Kidney tubule cell (primary cell): ENCODE data around the gene RSPH6A.
A peak's percentile ranks its signal among the peaks of the same experiment; 100 is the strongest.

ENCODE experiments used
- DNase-seq: peaks from one replicate; pipeline ENCODE4 v3.0.0-alpha.2; 2018; ENCODE audit warnings: low spot score

Gene RSPH6A

DNA sequence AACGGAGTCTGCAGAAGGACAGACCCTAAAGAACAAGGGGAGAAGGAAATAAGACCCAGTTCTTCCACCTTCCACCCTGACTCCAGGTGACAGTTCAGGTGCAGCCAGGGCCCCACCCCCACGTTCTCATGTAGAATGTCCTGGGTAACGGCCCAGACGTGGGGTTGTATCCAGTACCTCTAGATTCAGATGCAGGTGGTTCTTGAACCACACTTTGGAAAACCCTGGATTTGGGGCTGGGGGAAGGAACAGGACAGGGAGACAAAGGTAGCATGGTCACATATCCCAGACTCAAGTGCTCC is 35.0 kb downstream of the RSPH6A start:
- no peak for DNase-seq

DNA sequence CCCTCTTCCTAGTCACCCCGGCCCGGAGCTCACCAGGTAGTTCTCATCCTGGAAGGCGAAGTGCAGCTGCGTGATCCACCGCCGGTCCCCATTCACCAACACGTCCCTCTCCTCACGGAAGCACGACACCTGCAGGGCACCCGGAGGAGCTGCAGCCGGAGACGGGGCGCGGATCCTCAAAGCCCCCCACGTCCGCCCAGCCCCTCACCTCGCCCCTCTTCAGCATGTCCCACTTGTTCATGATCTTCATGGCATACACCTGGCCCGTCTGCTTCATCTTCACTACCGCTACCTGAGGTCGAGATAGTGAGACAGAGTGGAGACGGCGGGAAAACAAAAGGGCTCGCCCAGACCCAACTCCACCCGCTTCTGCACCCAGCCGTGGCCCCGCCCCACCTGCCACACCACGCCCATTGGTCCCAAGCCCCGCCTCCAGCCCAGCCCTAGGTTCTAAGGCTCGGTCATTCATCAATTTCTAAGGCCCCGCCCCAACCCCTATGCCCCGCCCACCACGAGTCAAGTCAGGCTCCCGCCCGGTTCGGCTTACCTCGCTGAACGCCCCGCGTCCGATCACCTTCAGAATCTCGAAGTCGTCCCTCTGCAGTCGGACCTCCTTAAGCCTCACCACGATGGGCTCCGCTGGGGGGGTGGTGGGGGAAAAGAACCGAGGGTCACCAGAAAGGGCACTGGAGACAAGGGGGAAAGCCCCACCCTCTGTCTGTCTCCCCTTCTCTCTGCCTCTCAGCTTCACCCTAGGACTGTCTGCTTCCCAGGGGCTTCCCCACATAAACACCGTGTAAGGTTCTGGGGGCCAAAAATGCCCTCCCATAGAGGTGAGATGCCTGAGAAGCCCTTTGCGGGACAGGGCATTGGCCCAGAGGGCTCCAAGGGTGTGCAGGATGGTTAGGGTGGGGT is 35.6 kb downstream of the RSPH6A start:
- DNase-seq: peak; percentile 78

DNA sequence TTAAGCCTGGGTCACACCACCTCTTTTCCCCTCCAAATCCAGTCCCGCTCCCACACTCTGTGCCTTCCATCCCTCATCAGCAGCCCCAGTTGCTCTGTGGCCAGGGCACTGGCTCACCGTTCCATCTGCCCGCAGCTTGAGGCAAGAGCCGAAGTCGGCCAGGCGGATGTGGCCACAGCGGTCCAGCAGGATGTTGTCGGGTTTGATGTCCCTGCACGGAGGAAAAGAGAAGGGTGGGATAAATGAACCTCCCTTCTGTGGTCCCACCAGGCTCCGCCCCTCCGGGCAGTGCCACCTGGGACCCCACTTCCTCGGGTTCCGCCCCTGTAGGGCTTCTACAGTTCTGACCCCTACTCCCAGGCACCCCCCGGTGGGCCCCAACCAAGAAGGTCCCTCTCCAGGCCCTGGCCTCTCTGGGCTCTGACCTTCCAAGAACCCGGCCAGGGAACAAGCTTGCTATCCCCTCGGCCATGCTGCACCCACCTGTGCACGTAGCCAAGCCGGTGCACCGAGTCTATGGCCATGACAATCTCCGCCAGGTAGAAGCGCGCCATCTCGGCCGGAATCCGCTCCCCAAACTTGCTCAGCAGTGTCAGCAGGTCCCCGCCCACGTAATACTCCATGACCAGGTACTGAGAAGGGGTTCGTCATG is 37.0 kb downstream of the RSPH6A start:
- no peak for DNase-seq

DNA sequence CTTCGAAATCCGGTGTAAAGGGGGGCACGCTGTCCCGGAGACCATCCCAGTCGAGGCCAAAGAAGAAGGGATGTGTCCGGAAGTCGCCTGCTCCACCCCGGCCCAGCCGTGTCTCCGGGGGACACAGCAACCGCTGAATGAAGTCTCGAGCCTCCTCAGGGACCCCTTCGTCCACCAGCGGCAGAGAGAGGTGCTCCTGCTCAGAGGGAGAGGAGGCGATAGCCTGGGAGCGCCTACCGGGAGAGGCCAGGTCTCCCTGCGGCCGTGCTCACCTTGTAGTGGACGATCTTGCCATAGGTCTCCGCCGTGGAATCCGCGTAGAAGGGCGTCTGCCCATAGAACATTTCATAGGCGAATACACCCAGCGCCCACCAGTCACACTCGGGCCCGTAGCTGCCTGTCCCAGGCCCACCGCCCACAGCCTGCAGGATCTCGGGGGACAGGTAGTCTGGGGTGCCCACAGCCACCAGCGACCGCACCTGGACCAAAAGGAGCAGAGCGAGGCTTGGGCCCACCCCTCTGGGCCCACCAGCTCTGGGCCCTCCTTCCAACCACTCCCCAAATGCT is 37.6 kb downstream of the RSPH6A start:
- DNase-seq: no peak

DNA sequence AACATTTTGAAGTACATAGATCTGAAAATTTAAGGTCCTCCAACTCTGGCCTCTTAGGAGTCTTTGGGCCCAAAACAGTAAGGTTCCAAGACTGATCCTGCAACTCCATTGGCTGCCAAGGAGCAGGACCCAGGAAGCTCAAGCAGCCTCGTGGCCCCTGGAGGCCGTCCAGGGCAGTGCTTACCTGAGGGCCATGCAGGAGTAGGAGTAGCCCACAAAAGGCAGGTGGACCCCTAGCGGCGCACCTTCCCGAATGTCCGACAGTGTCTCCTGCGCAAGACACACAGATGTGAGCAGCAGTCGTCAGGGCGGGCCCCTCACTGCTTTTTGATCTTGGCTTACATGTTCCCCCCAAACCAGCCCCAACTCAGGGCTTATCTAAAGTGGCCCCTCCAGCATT is 40.3 kb downstream of the RSPH6A start:
- peak; percentile 45 for DNase-seq

DNA sequence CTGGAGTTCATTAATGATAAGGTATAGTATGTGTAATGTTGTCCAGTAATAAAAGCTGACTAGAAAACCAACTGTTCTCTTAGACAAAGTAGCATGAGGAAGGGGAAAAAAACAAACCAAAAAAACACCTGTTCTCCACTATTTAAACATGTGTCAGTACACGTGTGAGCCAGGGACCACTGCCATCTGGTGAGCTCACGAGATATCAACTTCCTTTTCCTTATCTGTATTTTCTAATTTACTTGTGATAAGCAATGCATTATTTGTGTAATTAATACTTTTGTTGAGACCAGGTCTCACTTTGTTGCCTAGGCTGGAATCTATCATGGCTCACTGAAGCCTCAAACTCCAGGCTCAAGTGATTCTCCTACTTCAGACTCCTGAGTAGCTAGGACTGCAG is 41.7 kb downstream of the RSPH6A start:
- no peak for DNase-seq

DNA sequence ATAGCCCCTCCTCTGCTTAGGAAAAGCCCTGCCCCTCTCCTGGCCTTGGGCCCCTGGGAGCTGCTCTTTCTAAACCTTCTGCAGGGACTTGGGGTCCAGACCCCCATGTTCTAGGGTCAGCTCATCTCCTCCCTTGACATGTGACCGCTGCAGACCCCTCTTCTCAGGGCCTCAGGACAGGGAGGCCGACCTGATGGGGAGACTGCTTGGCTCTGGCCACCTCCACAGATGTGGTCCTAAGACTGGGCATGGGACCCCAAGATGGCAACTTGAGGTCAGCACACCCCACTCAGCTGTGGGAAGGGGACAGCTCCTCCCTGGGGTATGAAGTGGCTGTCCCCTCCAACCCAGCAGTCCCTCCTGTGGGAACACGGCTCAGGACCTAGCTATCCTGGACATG is 42.2 kb downstream of the RSPH6A start:
- DNase-seq: no peak

DNA sequence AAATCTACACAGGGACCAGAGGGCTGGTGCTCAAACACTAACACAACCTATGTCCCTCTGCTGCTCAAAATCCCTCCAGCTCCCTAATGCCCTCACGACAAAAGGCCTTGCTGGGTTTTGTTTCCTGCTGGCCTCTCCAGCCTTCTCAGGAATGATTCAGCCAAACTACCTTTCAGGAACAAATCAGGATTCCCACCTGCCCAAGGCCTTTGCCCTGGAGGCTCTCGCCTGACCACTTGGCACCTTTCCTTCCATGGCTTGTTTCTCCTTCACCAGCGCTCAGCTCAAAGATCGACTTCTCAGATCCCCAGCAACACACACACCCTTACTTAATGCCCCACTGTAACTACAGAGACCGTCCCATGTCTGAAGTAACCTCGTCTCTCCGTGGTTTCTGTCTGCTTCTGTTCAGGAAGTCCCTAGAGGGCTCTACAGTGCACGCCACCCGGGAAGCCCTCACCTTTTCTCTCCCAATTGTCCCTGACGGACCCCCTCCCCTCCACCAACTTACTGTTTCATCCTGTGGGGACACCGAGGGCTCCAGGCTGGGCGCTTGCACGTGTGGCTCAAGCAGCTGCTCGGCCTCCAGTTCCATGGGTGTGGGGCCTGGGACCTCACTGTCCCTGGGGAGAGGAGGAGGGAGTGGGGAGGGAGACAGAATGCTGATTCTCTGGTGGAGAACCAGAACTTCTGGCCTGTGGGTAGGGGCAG is 42.8 kb downstream of the RSPH6A start:
- peak; percentile 38 for DNase-seq

DNA sequence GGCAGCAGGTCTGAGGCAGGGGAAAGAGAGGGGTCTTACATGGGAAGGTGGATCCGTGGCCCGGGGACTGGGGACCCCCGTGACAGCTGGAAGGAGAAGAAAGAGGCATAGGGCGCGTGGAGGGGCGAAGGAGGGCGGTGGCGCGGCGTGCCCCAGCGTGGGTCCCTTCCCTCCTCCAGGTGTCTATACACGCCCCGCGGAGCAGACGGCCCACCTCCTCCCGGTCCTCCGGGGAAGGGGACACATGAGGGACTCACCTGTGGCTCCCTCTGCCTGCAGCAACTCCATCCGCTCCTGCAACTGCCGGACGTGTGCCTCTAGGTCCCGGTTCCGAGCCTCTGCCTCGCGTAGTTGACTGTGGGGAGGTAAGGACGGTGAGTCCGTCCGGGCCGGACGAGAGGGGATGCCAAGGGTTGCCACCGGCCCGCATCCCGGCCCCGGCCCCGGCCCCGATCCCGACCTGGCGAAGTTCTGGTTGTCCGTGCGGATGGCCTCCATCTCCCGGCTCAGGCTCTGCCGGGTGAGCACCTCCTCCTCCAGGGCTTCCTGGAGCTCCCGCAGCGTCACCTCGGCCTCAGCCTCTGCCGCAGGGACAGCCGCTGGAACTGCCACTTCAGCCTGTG is 43.7 kb downstream of the RSPH6A start:
- no peak for DNase-seq

DNA sequence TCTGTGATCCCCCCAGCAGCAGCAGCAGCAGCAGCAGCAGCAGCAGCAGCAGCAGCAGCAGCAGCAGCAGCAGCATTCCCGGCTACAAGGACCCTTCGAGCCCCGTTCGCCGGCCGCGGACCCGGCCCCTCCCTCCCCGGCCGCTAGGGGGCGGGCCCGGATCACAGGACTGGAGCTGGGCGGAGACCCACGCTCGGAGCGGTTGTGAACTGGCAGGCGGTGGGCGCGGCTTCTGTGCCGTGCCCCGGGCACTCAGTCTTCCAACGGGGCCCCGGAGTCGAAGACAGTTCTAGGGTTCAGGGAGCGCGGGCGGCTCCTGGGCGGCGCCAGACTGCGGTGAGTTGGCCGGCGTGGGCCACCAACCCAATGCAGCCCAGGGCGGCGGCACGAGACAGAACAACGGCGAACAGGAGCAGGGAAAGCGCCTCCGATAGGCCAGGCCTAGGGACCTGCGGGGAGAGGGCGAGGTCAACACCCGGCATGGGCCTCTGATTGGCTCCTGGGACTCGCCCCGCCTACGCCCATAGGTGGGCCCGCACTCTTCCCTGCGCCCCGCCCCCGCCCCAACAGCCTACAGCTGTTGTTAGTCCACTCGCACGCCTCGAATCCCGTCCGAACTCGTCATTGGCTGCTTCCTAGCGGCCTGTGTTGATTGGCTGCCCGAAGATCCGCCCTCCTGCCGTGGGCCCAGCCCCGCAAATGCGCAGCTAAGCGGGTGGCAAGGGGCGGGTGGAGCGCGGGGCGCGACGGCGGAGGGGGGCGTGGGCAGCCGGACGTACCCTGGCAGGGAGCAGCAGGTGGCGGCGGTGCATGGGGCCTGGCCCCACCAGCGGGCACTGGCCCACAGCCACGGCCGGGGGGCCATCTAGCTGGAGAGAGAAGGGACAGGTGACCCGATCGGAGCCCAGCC is 44.7 kb downstream of the RSPH6A start:
- DNase-seq: peak; percentile 98

DNA sequence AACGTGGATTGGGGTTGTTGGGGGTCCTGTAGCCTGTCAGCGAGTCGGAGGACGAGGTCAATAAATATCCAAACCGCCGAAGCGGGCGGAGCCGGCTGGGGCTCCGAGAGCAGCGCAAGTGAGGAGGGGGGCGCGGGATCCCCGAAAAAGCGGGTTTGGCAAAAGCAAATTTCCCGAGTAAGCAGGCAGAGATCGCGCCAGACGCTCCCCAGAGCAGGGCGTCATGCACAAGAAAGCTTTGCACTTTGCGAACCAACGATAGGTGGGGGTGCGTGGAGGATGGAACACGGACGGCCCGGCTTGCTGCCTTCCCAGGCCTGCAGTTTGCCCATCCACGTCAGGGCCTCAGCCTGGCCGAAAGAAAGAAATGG is 45.3 kb downstream of the RSPH6A start:
- peak; percentile 48 for DNase-seq

DNA sequence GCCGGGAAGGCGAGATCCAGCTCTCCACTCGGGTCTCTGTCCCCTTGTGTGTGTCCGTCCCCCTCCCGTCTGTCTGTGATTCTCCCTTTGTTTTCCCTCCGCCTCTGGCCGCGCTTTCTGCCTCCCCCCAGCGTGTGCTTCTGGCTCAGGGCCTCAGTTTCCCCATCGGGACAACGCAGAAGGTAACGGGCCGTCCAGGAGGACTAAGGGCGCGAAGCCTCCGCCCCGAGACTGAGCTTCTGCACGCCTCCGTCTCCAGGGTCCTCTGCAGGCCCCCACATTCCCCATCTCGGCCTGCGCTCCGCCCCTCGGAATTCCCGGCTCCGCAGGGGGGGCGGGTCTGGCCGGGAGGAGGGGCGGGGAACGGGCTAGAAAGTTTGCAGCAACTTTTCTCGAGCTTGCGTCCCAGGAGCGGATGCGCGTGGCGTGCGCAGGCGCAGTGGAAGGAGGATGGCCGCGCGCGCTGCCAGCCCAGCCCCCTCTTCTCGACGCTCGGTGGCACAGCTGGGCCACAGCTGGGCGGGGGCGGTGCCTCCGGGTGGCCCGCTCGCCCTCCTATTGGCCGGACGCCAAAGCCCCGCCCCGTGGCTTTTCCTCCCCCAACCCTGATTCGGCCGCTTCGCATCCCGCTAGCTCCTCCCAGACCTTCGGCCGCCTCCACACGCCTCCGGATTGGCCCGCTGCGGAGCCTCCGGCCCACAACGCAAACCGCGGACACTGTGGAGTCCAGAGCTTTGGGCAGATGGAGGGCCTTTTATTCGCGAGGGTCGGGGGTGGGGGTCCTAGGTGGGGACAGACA is 45.9 kb downstream of the RSPH6A start, which contains the start of gene SIX5:
TSS of gene SIX5 (minus strand) at position 269 of the 799 bp plus-strand sequence. CDS start 408 bp downstream, outside the sequence.
- DNase-seq: peak; percentile 99

DNA sequence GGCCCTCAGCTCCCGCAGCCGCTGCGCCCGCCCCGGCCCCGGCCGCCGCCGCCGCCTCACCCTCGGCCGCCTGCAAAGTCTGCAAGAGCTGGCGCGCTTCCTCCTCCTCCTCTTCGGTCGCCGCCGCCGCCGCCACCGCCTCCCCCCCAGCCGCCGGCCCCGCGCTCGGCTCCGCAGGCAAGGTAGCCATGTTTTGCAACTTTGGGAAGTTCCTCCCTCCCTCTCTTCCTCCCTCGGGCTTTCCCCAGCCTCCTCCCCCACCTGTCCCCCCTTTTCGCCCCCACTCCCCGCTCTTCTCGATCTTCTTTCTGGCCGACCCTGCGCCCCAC is 46.5 kb downstream of the RSPH6A start:
- peak; percentile 58 for DNase-seq

DNA sequence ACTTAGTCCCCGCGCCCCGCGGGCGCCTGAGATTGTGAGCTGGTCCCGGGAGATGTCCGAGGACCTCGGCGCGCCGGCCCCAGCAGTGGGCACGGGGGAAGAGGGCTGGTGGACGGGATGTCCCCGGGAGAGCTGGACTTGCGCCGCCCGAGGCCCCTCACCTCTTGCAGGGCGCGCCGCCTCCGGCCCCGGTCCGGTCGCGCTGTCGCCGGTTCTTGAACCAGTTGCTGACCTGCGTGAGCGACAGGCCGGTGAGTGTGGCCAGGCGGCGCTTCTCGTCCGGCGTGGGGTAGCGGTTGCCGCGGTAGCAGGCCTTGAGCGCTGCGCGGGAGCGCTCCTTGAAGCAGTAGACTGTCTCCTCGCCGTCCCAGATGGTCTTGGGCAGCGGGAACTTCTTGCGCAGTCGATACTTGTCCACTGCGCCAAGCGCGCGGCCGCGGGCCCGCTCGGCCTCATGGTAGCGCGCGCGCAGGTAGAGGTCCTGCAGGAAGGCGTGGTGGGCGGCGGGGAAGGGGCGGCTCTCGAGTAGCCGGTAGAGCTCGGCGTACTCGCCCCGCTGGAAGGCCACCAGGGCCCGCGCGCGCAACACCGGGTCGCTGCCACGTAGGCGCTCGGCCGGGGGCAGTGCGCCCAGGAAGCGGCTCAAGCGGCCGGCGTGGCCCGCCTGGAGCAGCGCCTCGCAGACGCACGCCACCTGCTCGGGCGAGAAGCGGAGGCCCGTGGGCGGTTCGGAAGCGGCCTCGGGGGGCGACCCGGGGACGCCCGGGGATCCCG is 47.0 kb downstream of the RSPH6A start:
- DNase-seq: peak; percentile 74

DNA sequence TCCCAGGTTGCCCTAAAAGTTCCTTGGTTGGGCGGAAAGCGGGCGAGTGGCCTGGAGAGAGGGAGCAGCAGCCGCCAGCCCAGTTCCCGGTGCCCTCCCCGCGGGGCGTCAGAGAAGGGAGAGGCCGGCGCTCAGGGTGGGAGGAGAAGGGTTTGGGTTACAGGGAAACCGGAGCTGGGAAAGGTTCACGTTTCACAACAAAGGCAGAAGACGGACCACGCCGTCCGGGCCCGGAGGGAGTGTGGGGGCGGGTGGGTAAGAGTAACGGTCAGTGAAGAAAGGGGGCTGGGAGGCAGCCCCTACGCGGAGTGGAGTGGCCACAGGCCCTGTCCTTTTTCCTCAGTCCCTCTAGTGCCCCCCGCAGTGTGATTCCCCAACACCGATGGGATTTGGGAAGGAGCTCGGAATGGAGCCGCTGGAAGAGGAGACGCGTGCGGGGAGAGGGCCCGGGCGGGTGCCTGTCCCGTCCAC is 47.7 kb downstream of the RSPH6A start:
- peak; percentile 68 for DNase-seq

DNA sequence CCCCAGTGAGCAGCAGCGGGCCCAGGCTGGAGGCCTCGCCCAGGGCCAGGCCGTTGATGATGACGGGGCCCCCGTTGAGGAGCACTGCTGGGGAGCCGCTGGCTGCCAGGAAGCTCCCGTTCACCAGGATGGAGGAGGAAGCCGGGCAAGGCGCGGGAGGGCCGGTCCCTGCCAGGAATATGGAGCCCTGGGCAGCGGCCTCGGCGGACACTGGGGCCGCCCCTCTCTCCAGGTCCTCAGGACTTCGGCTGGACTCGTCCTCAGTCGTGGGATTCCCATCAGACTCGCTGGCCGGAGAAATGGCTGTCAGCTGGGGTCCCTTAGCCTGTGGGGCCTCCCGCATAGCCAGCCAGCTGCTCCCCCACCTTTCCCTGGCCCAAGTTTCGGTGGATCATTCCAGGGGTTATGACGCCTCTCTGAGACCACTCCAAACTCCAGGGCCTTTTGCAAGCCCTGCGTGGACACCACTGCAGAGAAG is 48.2 kb downstream of the RSPH6A start:
- no peak for DNase-seq

DNA sequence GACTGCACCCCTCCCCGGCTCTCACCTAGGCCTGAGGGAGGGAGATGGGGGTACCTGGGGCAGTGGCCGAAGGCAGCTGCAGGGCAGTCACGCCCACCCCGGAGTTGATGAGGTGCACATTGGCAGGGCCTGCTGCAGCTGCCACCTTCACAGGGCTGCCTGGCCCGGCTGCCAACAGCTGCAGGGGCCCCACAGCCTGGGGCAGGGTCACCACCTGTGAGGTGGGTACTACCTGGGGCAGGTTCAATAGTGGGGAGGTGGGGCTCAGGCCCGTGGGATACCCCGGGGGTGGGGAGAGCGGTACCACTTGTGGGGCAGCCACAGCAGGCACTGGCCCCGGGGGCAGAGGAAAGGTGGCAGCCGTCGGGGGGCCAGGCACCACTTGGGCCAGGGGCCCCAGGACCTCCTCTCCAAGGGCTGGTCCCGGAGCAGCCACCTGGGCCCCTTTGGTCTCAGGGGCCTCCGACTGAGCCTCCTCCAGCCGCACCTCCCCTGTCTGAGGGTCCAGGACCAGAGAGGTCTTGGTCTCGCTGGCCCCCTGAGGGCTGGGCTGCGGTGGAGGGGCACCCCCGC is 48.7 kb downstream of the RSPH6A start:
- no peak for DNase-seq

DNA sequence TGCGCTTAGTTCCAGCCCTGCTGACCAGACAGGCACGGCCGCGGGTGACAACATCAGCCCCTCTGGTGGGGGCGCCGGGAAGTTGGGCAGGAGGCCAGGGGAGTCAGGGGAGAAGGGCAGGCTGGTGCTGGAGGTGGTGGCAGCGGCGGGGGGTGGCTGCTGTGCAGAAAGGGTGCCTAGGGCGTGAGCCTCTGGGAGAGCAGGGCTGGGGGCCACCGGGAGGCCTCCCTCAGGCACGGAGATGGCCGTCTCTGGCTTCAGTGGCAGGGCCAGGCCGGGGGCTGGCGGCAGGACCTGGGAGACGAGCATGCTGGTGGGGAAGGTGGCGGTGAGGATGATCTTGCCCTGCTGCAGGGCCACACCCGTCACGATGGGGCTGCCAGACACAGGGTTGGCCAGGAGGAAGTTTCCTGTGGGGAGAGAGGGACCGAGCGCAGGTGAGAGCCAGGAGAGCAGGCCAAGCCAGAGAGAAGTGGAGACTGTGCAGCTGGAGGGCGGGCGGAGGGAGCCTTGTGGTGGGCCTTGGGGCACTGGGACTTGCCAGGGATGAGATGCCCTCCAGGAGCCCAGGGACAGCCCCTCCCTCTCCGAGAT is 49.3 kb downstream of the RSPH6A start:
- no peak for DNase-seq
